Liver (tissue), 9 donors: ENCODE results near the gene IKZF3. TPM values are rescaled to one million over a fixed set of nuclear protein-coding genes. Genes with fewer than 3 reads are reported as not detected.

Experiments
- DNase-seq: peaks from one replicate; pipeline ENCODE4 v3.0.0-alpha.2; 2017; ENCODE audit warnings: low spot score
- H3K27ac ChIP-seq, 2 donors: one replicate each; pipeline ENCODE4 v1.7.0; 2013; ENCODE audit warnings: inconsistent platforms in 2 of 2, low read length in 2 of 2, control low read depth in 1 of 2, low read depth in 1 of 2, mild to moderate bottlenecking in 1 of 2
- H3K27me3 ChIP-seq, 4 donors: one replicate each; pipeline versions ENCODE4 v1.6.1 to v1.7.0; 2013; ENCODE audit warnings: low read length in 3 of 4, inconsistent platforms in 1 of 4, mild to moderate bottlenecking in 1 of 4, moderate library complexity in 1 of 4; ENCODE audit not compliant: control insufficient read depth in 4 of 4, insufficient read depth in 4 of 4
- H3K36me3 ChIP-seq, 4 donors: one replicate each; pipeline versions ENCODE4 v1.6.1 to v1.7.0; 2013; ENCODE audit warnings: low read length in 3 of 4, mild to moderate bottlenecking in 3 of 4, low read depth in 1 of 4, moderate library complexity in 1 of 4; ENCODE audit not compliant: control insufficient read depth in 4 of 4, insufficient read depth in 3 of 4
- H3K4me1 ChIP-seq, 4 donors: one replicate each; pipeline versions ENCODE4 v1.6.1 to v1.7.0; 2013; ENCODE audit warnings: low read length in 3 of 4, mild to moderate bottlenecking in 3 of 4, moderate library complexity in 1 of 4; ENCODE audit not compliant: control insufficient read depth in 4 of 4, insufficient read depth in 4 of 4
- H3K4me3 ChIP-seq, 3 donors: one replicate each; pipeline versions ENCODE4 v1.6.1 to v1.7.0; 2013; ENCODE audit warnings: low read length in 3 of 3, control low read depth in 1 of 3, low read depth in 1 of 3, mild to moderate bottlenecking in 1 of 3
- H3K9ac ChIP-seq, 2 donors: one replicate each; pipeline ENCODE4 v1.7.0; 2013; ENCODE audit warnings: low read length in 2 of 2, mild to moderate bottlenecking in 2 of 2, moderate library complexity in 2 of 2, control low read depth in 1 of 2, low read depth in 1 of 2
- H3K9me3 ChIP-seq, 4 donors: one replicate each; pipeline versions ENCODE4 v1.6.1 to v1.7.0; 2013; ENCODE audit warnings: low read length in 3 of 4; ENCODE audit not compliant: control insufficient read depth in 4 of 4
- EGR1 ChIP-seq, 2 donors: IDR thresholded peaks; 2 replicates each; pipeline ENCODE4 v1.6.1; 2016 to 2018; ENCODE audit warnings: antibody characterized with exemption in 2 of 2, low read depth in 2 of 2
- FOXA1 ChIP-seq: IDR thresholded peaks from 2 replicates; pipeline ENCODE4 v1.6.1; 2016; ENCODE audit warnings: antibody characterized with exemption
- FOXA2 ChIP-seq: IDR thresholded peaks from 2 replicates; pipeline ENCODE4 v1.6.1; 2016; ENCODE audit warnings: antibody characterized with exemption
- GABPA ChIP-seq, 2 donors: IDR thresholded peaks in 1 of 2; conservative IDR thresholded peaks in 1 of 2; 2 replicates each; pipeline ENCODE4 v1.6.1; 2016; ENCODE audit warnings: antibody characterized with exemption in 2 of 2, mild to moderate bottlenecking in 1 of 2, moderate library complexity in 1 of 2
- HNF4A ChIP-seq, 2 donors: conservative IDR thresholded peaks; 2 replicates each; pipeline ENCODE4 v1.6.1; 2016; ENCODE audit warnings: antibody characterized with exemption in 2 of 2, mild to moderate bottlenecking in 2 of 2
- HNF4G ChIP-seq: IDR thresholded peaks from 2 replicates; pipeline ENCODE4 v1.6.1; 2016; ENCODE audit warnings: antibody characterized with exemption
- JUND ChIP-seq, 2 donors: IDR thresholded peaks; 2 replicates each; pipeline ENCODE4 v1.6.1; 2016; ENCODE audit warnings: antibody characterized with exemption in 2 of 2
- NR2F2 ChIP-seq: IDR thresholded peaks from 2 replicates; pipeline ENCODE4 v1.6.1; 2016; ENCODE audit warnings: antibody characterized with exemption
- RAD21 ChIP-seq, 2 donors: IDR thresholded peaks; 2 replicates each; pipeline ENCODE4 v1.6.1; 2016; ENCODE audit warnings: antibody characterized with exemption in 2 of 2, mild to moderate bottlenecking in 2 of 2
- RXRA ChIP-seq, 2 donors: IDR thresholded peaks; 2 replicates each; pipeline ENCODE4 v1.6.1; 2017 to 2018; ENCODE audit warnings: antibody characterized with exemption in 2 of 2, mild to moderate bottlenecking in 1 of 2
- SP1 ChIP-seq: IDR thresholded peaks from 2 replicates; pipeline ENCODE4 v1.6.1; 2018; ENCODE audit warnings: antibody characterized with exemption, mild to moderate bottlenecking
- TAF1 ChIP-seq: conservative IDR thresholded peaks from 2 replicates; pipeline ENCODE4 v1.6.1; 2016; ENCODE audit warnings: antibody characterized with exemption, mild to moderate bottlenecking
- YY1 ChIP-seq: IDR thresholded peaks from 2 replicates; pipeline ENCODE4 v1.6.1; 2016; ENCODE audit warnings: antibody characterized with exemption, mild to moderate bottlenecking
- WGBS: extraction: QIAGEN DNeasy Blood & Tissue Kit; methylation state at CpG from one replicate; pipeline ENCODE4 v1.1.7; 2013; 5-methylcytosine and 5-hydroxymethylcytosine counted together
- polyA plus RNA-seq, 2 donors: library from polyadenylated mRNA; stranded (reverse) in 1 of 2; unstranded in 1 of 2; fragments of 200-250 nt in 1 of 2; fragments of >200 nt in 1 of 2; fragmentation: Nextera tagmentation in 1 of 2; extraction: Ambion mirVana in 1 of 2; gene quantifications; one replicate each; pipeline versions ENCODE4 v1.2.1 to v1.2.3, GENCODE V29; 2013 to 2015
- total RNA-seq, 2 donors: library from RNA; depleted of rRNA; stranded (reverse); fragments of >200 nt; gene quantifications; one replicate each; pipeline ENCODE4 v1.2.3, GENCODE V29; 2014
- TF ChIP-seq, protein P1 (sequence below): IDR thresholded peaks from 2 replicates; pipeline ENCODE4 v1.6.1; 2016; ENCODE audit warnings: antibody characterized with exemption
- TF ChIP-seq, protein P2 (sequence below): IDR thresholded peaks from 2 replicates; pipeline ENCODE4 v1.6.1; 2016; ENCODE audit warnings: antibody characterized with exemption, mild to moderate bottlenecking
- TF ChIP-seq, protein P3 (sequence below): IDR thresholded peaks from 2 replicates; pipeline ENCODE4 v1.6.1; 2016; ENCODE audit warnings: antibody characterized with exemption
- TF ChIP-seq, protein P4 (sequence below): IDR thresholded peaks from 2 replicates; pipeline ENCODE4 v1.6.1; 2016; ENCODE audit warnings: antibody characterized with exemption
- TF ChIP-seq, protein P5 (sequence below): fragments of 150-350 bp; IDR thresholded peaks from 2 replicates; pipeline ENCODE4 v1.5.1; 2017; ENCODE audit warnings: improper control_type of control experiment, low read depth, low read length; ENCODE audit not compliant: missing input control
- donor health status: healthy.
- donor health status: healthy.
- donor health status: healthy.
- donor health status: healthy.
- donor health status: healthy.

Gene IKZF3
- total and polyA plus RNA-seq, 4 donors = 0.32 to 2.3 (median 0.83) TPM

DNA sequence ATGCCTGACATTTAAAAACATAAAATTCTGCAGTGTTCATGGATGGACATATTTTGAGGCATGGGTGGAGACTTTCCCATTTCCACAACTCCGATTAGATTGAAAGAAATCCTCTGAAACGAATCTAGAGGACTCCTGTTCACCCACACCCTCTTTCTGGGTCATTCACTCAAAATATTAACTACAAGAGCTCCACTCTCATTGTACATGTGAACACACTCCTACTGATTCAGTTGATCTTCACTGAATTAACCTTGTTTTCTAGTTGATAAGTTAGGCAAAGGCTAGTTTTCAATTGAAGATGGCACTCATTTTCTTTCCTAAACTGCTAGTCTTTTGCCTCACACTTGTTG is 82.3 kb downstream of the IKZF3 start:
- no peak for DNase-seq
- Histone ChIP-seq H3K27me3 (no peaks in the 10 kb centered on the region), H3K36me3 (no peaks in the 10 kb centered on the region), H3K9me3 (no peaks in the 10 kb centered on the region), H3K4me1 (no peaks in the 10 kb centered on the region), H3K9ac (no peak overlapping the region), H3K4me3 (no peak overlapping the region), H3K27ac (no peak overlapping the region)
- TF ChIP-seq RAD21 (IDR thresholded peaks at IDR 0.05) = no peak
- no peak for TF ChIP-seq HNF4A (conservative IDR thresholded peaks at IDR 0.05)
- TF ChIP-seq GABPA (IDR thresholded peaks at IDR 0.05 in 1 of 2, conservative IDR thresholded peaks at IDR 0.05 in 1 of 2) = no peak
- TF ChIP-seq RXRA (IDR thresholded peaks at IDR 0.05) = no peak
- TF ChIP-seq, protein P1, sequence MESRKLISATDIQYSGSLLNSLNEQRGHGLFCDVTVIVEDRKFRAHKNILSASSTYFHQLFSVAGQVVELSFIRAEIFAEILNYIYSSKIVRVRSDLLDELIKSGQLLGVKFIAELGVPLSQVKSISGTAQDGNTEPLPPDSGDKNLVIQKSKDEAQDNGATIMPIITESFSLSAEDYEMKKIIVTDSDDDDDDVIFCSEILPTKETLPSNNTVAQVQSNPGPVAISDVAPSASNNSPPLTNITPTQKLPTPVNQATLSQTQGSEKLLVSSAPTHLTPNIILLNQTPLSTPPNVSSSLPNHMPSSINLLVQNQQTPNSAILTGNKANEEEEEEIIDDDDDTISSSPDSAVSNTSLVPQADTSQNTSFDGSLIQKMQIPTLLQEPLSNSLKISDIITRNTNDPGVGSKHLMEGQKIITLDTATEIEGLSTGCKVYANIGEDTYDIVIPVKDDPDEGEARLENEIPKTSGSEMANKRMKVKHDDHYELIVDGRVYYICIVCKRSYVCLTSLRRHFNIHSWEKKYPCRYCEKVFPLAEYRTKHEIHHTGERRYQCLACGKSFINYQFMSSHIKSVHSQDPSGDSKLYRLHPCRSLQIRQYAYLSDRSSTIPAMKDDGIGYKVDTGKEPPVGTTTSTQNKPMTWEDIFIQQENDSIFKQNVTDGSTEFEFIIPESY = no peak
- no peak for TF ChIP-seq SP1
- TF ChIP-seq, protein P2, sequence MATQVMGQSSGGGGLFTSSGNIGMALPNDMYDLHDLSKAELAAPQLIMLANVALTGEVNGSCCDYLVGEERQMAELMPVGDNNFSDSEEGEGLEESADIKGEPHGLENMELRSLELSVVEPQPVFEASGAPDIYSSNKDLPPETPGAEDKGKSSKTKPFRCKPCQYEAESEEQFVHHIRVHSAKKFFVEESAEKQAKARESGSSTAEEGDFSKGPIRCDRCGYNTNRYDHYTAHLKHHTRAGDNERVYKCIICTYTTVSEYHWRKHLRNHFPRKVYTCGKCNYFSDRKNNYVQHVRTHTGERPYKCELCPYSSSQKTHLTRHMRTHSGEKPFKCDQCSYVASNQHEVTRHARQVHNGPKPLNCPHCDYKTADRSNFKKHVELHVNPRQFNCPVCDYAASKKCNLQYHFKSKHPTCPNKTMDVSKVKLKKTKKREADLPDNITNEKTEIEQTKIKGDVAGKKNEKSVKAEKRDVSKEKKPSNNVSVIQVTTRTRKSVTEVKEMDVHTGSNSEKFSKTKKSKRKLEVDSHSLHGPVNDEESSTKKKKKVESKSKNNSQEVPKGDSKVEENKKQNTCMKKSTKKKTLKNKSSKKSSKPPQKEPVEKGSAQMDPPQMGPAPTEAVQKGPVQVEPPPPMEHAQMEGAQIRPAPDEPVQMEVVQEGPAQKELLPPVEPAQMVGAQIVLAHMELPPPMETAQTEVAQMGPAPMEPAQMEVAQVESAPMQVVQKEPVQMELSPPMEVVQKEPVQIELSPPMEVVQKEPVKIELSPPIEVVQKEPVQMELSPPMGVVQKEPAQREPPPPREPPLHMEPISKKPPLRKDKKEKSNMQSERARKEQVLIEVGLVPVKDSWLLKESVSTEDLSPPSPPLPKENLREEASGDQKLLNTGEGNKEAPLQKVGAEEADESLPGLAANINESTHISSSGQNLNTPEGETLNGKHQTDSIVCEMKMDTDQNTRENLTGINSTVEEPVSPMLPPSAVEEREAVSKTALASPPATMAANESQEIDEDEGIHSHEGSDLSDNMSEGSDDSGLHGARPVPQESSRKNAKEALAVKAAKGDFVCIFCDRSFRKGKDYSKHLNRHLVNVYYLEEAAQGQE = no peak
- no peak for TF ChIP-seq FOXA2
- TF ChIP-seq, protein P3, sequence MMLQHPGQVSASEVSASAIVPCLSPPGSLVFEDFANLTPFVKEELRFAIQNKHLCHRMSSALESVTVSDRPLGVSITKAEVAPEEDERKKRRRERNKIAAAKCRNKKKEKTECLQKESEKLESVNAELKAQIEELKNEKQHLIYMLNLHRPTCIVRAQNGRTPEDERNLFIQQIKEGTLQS = no peak
- TF ChIP-seq, protein P4, sequence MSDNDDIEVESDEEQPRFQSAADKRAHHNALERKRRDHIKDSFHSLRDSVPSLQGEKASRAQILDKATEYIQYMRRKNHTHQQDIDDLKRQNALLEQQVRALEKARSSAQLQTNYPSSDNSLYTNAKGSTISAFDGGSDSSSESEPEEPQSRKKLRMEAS = no peak
- no peak for TF ChIP-seq TAF1
- no peak for TF ChIP-seq EGR1 (IDR thresholded peaks at IDR 0.05; ENCODE audit: low read depth in 2 of 2)
- no peak for TF ChIP-seq JUND (IDR thresholded peaks at IDR 0.05)
- TF ChIP-seq YY1 = no peak
- TF ChIP-seq NR2F2 = no peak
- TF ChIP-seq FOXA1 = no peak
- TF ChIP-seq, protein P5, sequence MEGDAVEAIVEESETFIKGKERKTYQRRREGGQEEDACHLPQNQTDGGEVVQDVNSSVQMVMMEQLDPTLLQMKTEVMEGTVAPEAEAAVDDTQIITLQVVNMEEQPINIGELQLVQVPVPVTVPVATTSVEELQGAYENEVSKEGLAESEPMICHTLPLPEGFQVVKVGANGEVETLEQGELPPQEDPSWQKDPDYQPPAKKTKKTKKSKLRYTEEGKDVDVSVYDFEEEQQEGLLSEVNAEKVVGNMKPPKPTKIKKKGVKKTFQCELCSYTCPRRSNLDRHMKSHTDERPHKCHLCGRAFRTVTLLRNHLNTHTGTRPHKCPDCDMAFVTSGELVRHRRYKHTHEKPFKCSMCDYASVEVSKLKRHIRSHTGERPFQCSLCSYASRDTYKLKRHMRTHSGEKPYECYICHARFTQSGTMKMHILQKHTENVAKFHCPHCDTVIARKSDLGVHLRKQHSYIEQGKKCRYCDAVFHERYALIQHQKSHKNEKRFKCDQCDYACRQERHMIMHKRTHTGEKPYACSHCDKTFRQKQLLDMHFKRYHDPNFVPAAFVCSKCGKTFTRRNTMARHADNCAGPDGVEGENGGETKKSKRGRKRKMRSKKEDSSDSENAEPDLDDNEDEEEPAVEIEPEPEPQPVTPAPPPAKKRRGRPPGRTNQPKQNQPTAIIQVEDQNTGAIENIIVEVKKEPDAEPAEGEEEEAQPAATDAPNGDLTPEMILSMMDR = no peak
- TF ChIP-seq HNF4G = no peak
- 51% methylated on average over 2 of the region's 2 CpGs for WGBS
